K562 (cell line): ENCODE results near the gene USP49. TPM values are rescaled to one million over a fixed set of nuclear protein-coding genes. Genes with fewer than 3 reads are reported as not detected.

Experiments
- FOXA3 ChIP-seq, 2 experiments: fragments of 450-650 bp in 1 of 2; sonication (generic) in 1 of 2; formaldehyde crosslinking; IDR thresholded peaks in 1 of 2; conservative IDR thresholded peaks in 1 of 2; 2 replicates each; pipeline versions ENCODE4 v1.4.0 to v1.8.0; 2020 to 2022; ENCODE audit warnings: mild to moderate bottlenecking in 2 of 2, missing genetic modification reagents in 1 of 2
- HNRNPLL ChIP-seq: fragments of 200-400 bp; formaldehyde crosslinking; IDR thresholded peaks from 2 replicates; pipeline ENCODE4 v1.6.1; 2017; ENCODE audit warnings: low read length, low read depth, mild to moderate bottlenecking; ENCODE audit not compliant: poor library complexity, severe bottlenecking
- MAFF ChIP-seq: IDR thresholded peaks from 2 replicates; pipeline ENCODE4 v1.6.1; 2012; ENCODE audit warnings: low read length, improper control_type of control experiment
- MTF1 ChIP-seq: fragments of 250-450 bp; sonication (Bioruptor Pico); IDR thresholded peaks from 2 replicates; pipeline ENCODE4 v1.9.0; 2021; ENCODE audit warnings: moderate library complexity, mild to moderate bottlenecking, inconsistent platforms, borderline replicate concordance
- NBN ChIP-seq: fragments of 450-650 bp; IDR thresholded peaks from 2 replicates; pipeline ENCODE4 v1.6.1; 2016; ENCODE audit warnings: low read depth, mild to moderate bottlenecking
- NFE2L1 ChIP-seq: fragments of 450-650 bp; IDR thresholded peaks from 2 replicates; pipeline ENCODE4 v1.6.1; 2016; ENCODE audit warnings: missing genetic modification characterization, low read depth, mild to moderate bottlenecking, missing compliant biosample characterization, moderate library complexity, borderline replicate concordance
- RBM34 ChIP-seq: fragments of 200-400 bp; formaldehyde crosslinking; IDR thresholded peaks from 2 replicates; pipeline ENCODE4 v1.6.1; 2018; ENCODE audit warnings: low read length, borderline replicate concordance; ENCODE audit not compliant: insufficient read depth
- RERE ChIP-seq: sonication (generic); formaldehyde crosslinking; IDR thresholded peaks from 2 replicates; pipeline ENCODE4 v1.8.0; 2023; ENCODE audit warnings: missing genetic modification reagents, mild to moderate bottlenecking, borderline replicate concordance
- SPI1 ChIP-seq: IDR thresholded peaks from 2 replicates; pipeline ENCODE4 v1.6.1; 2011; ENCODE audit warnings: low read depth, low read length, control low read depth, borderline replicate concordance
- U2AF1 ChIP-seq: fragments of 200-400 bp; formaldehyde crosslinking; optimal IDR thresholded peaks from 2 replicates; pipeline ENCODE3; 2017; ENCODE audit warnings: mild to moderate bottlenecking, low read depth, low read length, moderate library complexity
- ZBTB8A ChIP-seq: fragments of 450-650 bp; IDR thresholded peaks from 2 replicates; pipeline ENCODE4 v1.6.1; 2018; ENCODE audit warnings: mild to moderate bottlenecking, moderate library complexity; ENCODE audit not compliant: partially characterized antibody
- ZBTB9 ChIP-seq: fragments of 450-650 bp; formaldehyde crosslinking; IDR thresholded peaks from 2 replicates; pipeline ENCODE4 v1.4.0; 2020; ENCODE audit warnings: mild to moderate bottlenecking, moderate library complexity
- ZFPM2 ChIP-seq: fragments of 250-450 bp; sonication (Bioruptor Pico); IDR thresholded peaks from 2 replicates; pipeline ENCODE4 v1.5.1; 2022; ENCODE audit warnings: mild to moderate bottlenecking
- ZFX ChIP-seq: sonication (generic); formaldehyde crosslinking; IDR thresholded peaks from 2 replicates; pipeline ENCODE4 v1.8.0; 2022; ENCODE audit warnings: mild to moderate bottlenecking, missing genetic modification reagents, moderate library complexity
- ZKSCAN8 ChIP-seq: fragments of 200-800 bp; sonication (Bioruptor generic); IDR thresholded peaks from 2 replicates; pipeline ENCODE4 v1.6.1; 2016; ENCODE audit warnings: missing genetic modification characterization, missing compliant biosample characterization
- ZNF174 ChIP-seq: fragments of 250-450 bp; sonication (Bioruptor Pico); IDR thresholded peaks from 2 replicates; pipeline ENCODE4 v1.4.0; 2020; ENCODE audit warnings: mild to moderate bottlenecking
- ZNF699 ChIP-seq: fragments of 250-450 bp; sonication (Bioruptor Pico); IDR thresholded peaks from 2 replicates; pipeline ENCODE4 v1.8.0; 2021; ENCODE audit warnings: mild to moderate bottlenecking, moderate library complexity; ENCODE audit not compliant: insufficient replicate concordance
- ZNF76 ChIP-seq: fragments of 250-450 bp; sonication (Bioruptor Pico); IDR thresholded peaks from 2 replicates; pipeline ENCODE4 v1.4.0; 2020; ENCODE audit warnings: mild to moderate bottlenecking, moderate library complexity, borderline replicate concordance
- ZNF764 ChIP-seq: fragments of 250-450 bp; sonication (Bioruptor Pico); IDR thresholded peaks from 2 replicates; pipeline ENCODE4 v1.4.0; 2020; ENCODE audit warnings: low read depth, mild to moderate bottlenecking, moderate library complexity
- polyA plus RNA-seq, 8 experiments: library from polyadenylated mRNA; depleted of rRNA in 4 of 8; stranded (reverse) in 5 of 8; unstranded in 3 of 8; fragments of >200 nt; fragmentation: Nextera tagmentation in 2 of 8; fragmentation: Illumina TruSeq in 1 of 8; extraction: Ambion mirVana in 2 of 8; extraction: Trizol in 1 of 8; gene quantifications; 2 replicates each; pipeline versions ENCODE4 v1.2.1 to v1.2.3, GENCODE V29; 2011 to 2014; ENCODE audit warnings: inconsistent platforms in 1 of 8, missing spikeins in 1 of 8
- total RNA-seq, 7 experiments: library from RNA; depleted of rRNA in 6 of 7; stranded (reverse); fragments of >200 nt in 6 of 7; fragmentation: Illumina TruSeq in 2 of 7; extraction: Trizol in 2 of 7; gene quantifications; 2 replicates each; pipeline versions ENCODE4 v1.2.1 to v1.2.3, GENCODE V29; 2011 to 2021; ENCODE audit warnings: low replicate concordance in 1 of 7

The USP49 gene
- total and polyA plus RNA-seq, 9 of the 15 experiments (the other 6 are each of a cell fraction or from before 2014, with no cell fraction given): 1.0 to 9.9 (median 6.5) TPM

- TF ChIP-seq ZBTB9 (CRISPR knock-in tag) (peak; percentile 75; the same call in 1 of the 2 replicates), ZNF174 (CRISPR knock-in tag) (no peak), MAFF (no peak), ZBTB8A (no peak), ZFPM2 (no peak), ZFX (CRISPR knock-in tag) (peak; percentile 64), ZNF699 (no peak), U2AF1 (no peak), RBM34 (no peak), SPI1 (peak; percentile 67), RERE (CRISPR knock-in tag) (no peak), ZKSCAN8 (CRISPR knock-in tag) (no peak), NFE2L1 (tag) (no peak), HNRNPLL (peak; percentile 75), ZNF764 (0 out of 2 replicates have a peak, but pooled peaks have one; percentile 7), NBN (peak; percentile 90), ZNF76 (CRISPR knock-in tag) (no peak), MTF1 (no peak), FOXA3 (CRISPR knock-in tag; conservative IDR thresholded peaks at IDR 0.05 in 1 of 2, IDR thresholded peaks at IDR 0.05 in 1 of 2) (0 out of 4 replicates have a peak, but pooled peaks of 1 of the 2 experiments have one; percentile 53)
Measured at GRCh38 chr6:41920921-41921711, 25.9 kb upstream of the USP49 start, which contains the start of the genes BYSL and MED20 (continued).
